ENCODE data around the gene DMRT3. TPM values are rescaled to one million over a fixed set of nuclear protein-coding genes. Genes with fewer than 3 reads are reported as not detected.

DMRT3 gene
- polyA plus RNA-seq, 1 donor from 2014 or later, result not detected

DNA sequence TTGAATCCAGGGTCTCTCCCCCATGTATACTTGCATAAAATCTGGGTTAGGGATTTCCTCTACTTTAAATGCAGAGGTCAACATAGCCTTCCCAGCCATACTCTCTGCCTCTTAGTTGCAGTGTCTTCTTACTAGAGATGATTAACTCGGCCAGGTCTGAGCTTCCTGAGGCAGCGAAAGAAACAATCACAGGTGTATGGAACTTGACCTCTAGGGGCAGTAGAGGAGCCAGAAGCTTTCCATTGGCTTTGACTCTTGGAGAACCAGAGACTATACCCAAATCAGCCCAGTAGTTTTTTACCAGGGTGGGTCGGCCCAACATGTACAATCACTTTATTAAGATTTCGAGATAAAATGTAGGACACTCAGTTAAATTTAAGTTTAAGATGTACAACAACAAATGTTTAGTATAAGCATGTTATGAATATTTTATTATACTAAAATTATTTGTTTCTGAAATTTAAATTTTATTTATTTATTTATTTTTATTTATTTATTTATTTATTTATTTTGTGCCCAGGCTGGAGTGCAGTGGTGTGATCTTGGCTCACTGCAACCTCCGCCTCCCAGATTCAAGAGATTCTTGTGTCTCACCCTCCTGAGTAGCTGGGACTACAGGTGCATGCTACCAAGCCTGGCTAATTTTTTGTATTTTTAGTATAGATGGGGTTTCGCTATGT lies 48.0 kb upstream of the DMRT3 start:
- Histone ChIP-seq H3K9ac (ENCODE audit: low read length) (no peak overlapping the region), H3K27ac (ENCODE audit: low read length) (no peak overlapping the region)
- TF ChIP-seq CTCF (IDR thresholded peaks at IDR 0.05; ENCODE audit: poor library complexity, severe bottlenecking) (no peak), EP300 (conservative IDR thresholded peaks at IDR 0.05; ENCODE audit: poor library complexity, severe bottlenecking) (no peak), POLR2AphosphoS5 (IDR thresholded peaks at IDR 0.05) (no peak), REST (IDR thresholded peaks at IDR 0.05; ENCODE audit: borderline replicate concordance) (no peak)

DNA sequence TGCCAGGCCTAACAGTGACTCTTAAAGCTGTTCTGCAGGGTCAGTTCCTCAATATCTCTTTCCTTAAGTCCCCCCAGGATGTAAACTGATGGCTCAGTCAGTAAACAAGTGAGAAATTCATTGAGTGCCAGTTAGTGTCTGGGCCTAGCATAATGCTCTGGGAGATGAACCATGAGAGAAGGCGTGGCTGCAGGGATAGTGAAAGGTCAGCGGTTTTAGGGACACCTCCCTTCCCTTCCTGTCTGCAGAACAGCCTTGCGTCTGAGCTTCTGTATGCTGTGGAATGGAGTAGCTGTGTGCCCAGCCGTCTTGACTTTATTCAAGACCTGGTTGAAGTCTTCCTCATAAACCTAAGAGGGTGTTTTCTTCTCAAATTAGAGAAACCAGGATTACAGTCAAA lies 46.7 kb upstream of the DMRT3 start:
- no peaks in the 10 kb centered on the region for H3F3A ChIP-seq (ENCODE audit: insufficient read depth, low read length, poor library complexity, severe bottlenecking)
- no peak for TF ChIP-seq EZH2 (IDR thresholded peaks at IDR 0.05; ENCODE audit: borderline replicate concordance, insufficient read depth, low read length, poor library complexity, severe bottlenecking)
- TF ChIP-seq POLR2AphosphoS5 (IDR thresholded peaks at IDR 0.05), result no peak
- no peak for TF ChIP-seq REST (IDR thresholded peaks at IDR 0.05; ENCODE audit: borderline replicate concordance)
- TF ChIP-seq EP300 (conservative IDR thresholded peaks at IDR 0.05; ENCODE audit: poor library complexity, severe bottlenecking), result no peak
- no peak for TF ChIP-seq SMC3 (conservative IDR thresholded peaks at IDR 0.05; ENCODE audit: poor library complexity)
- TF ChIP-seq TAF1 (IDR thresholded peaks at IDR 0.05; ENCODE audit: low read depth), result no peak
- no peak for TF ChIP-seq RAD21 (conservative IDR thresholded peaks at IDR 0.05)
- TF ChIP-seq MXI1 (conservative IDR thresholded peaks at IDR 0.05; ENCODE audit: poor library complexity, severe bottlenecking), result no peak
- TF ChIP-seq CTCF (IDR thresholded peaks at IDR 0.05; ENCODE audit: poor library complexity, severe bottlenecking), result no peak
- no peaks in the 10 kb centered on the region for H3K9me3 ChIP-seq (ENCODE audit: low read length)
- H3K27me3 ChIP-seq (ENCODE audit: insufficient read depth, low read depth, low read length), result no peaks in the 10 kb centered on the region
- no peak overlapping the region for H3K4me2 ChIP-seq (ENCODE audit: low read length)
- H3K9me2 ChIP-seq (ENCODE audit: insufficient read depth, low read length), result no peaks in the 10 kb centered on the region
- H3K27ac ChIP-seq (ENCODE audit: low read length), result no peak overlapping the region
- H3K9ac ChIP-seq (ENCODE audit: low read length), result no peak overlapping the region
- no peaks in the 10 kb centered on the region for H3K36me3 ChIP-seq (ENCODE audit: insufficient read depth, low read length)
- no peak overlapping the region for H2AFZ ChIP-seq (ENCODE audit: low read depth, low read length)
- no peak overlapping the region for H3K4me3 ChIP-seq (ENCODE audit: low read length)
- H3K79me2 ChIP-seq (replicated peaks; ENCODE audit: insufficient read depth, low read length), result no peaks in the 10 kb centered on the region
- H4K20me1 ChIP-seq (ENCODE audit: insufficient read depth), result no peaks in the 10 kb centered on the region

More for the DNA sequence above, 48.0 kb upstream of the DMRT3 start:
- no peak overlapping the region for H3K4me2 ChIP-seq (ENCODE audit: low read length)
- H3K27me3 ChIP-seq (ENCODE audit: insufficient read depth, low read depth, low read length), result no peaks in the 10 kb centered on the region
- H2AFZ ChIP-seq (ENCODE audit: low read depth, low read length), result no peak overlapping the region
- no peaks in the 10 kb centered on the region for H3K9me3 ChIP-seq (ENCODE audit: low read length)
- no peaks in the 10 kb centered on the region for H3K79me2 ChIP-seq (replicated peaks; ENCODE audit: insufficient read depth, low read length)
- no peaks in the 10 kb centered on the region for H4K20me1 ChIP-seq (ENCODE audit: insufficient read depth)
- no peaks in the 10 kb centered on the region for H3K36me3 ChIP-seq (ENCODE audit: insufficient read depth, low read length)
- H3F3A ChIP-seq (ENCODE audit: insufficient read depth, low read length, poor library complexity, severe bottlenecking), result no peaks in the 10 kb centered on the region
- no peak overlapping the region for H3K4me3 ChIP-seq (ENCODE audit: low read length)
- no peaks in the 10 kb centered on the region for H3K9me2 ChIP-seq (ENCODE audit: insufficient read depth, low read length)

Data from neural cell (in vitro differentiated cells).